ENCODE measurements around the gene ASAP3. TPM values are rescaled to one million over a fixed set of nuclear protein-coding genes. Genes with fewer than 3 reads are reported as not detected.

The ASAP3 gene
- 62.4 and 140 TPM in 2 replicates for total RNA-seq

GRCh38 chr1:23483321-23484252, at the start of gene ASAP3:
ASAP3 (minus strand) TSS chr1:23484179; CDS start chr1:23484133, 46 bp downstream.

DNA sequence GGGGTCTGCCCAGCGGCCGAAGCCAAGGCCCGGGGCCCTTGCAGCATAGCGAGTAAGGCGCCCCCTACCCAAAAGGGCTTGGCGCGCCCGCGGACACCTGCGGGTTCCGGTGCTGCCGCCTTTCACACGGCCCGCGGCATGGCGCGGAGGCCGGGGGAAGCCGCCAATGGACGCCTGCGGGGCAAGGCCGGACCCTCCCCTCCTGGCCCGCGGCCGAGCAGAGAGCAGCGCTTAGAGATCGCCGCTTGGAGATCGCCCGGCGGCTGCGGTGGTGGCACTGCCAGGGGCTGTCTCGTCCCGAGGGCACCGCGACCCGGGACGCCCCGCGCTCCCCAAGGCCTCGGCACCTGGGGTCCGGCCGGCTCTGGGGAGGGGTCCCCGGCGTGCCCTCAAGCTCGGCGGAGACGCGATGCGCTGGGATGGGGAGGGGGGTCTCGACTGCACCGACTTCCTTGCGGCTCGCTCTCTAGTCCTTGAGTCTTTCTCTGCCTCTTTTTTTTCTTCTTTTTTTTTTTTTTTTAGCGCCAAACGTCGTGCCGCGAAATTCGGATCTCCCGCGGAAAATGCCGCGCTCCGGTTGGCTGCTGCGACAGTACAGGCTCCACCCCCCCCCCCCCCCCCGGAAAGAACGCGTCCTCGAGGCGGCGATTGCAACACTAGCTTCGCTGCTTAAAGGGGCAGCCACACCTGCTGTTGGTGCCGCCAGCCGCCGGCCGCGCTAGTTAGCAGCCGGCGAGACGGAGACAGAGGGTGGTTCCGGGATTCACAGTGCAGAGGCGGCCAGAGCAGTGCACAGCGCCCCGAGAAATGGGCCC, 47.0 kb upstream of the ASAP3 start, which contains the start of gene E2F2:
E2F2 (minus strand) TSS at position 487 of the 815 bp plus-strand sequence; CDS start at position 47, 440 bp downstream.

DNA sequence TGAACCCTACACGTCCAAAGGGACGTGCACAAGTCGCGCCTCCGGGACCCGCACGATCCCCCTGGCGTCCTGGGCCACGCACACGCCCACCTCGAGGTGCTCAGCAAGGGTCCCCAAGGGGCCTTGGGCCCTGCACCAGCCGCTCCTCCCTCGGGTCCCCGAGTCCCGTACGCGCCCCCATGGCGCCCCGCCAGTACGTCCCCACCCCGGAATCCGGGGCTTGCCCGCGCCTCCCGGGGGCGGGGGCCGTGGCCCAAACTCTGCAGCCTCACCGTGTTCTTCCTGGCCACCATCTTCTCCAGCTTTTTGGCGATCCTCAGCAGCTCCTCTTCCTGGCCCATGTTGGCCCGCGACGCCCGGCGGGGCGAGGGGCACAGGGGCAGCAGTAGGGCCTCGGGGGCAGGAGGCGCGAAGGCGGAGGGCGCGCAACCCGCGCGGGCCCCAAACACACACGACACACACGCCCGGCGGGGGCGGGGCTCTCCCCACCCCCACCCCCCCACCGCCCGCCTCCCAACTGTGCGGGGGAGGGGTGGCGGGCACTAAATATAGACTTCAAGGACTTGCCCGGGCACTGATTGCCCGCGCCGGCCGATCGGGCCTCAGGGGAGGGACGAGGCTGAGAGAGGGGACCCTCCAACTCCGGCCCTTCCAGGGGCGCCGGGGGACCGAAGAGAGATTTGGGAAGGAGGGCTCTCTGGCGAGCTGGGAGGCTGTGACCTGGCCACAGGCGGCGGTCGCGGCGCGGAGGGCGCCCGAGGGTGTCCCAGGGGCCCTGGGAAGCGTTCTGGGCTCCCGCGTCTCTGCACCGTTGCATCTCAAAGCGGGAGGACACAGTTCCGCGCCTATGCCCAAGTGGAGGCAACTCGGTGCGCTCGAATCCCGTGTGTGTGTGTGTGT, 59.4 kb downstream of the ASAP3 start, which contains the start of gene TCEA3:
TCEA3 (minus strand) TSS at position 456 of the 900 bp plus-strand sequence; CDS start at position 341, 115 bp downstream.

Other genes with a start within 250 kb of the ASAP3 start
- 43.7 and 98.3 TPM in 2 replicates for gene HNRNPR, start 139.9 kb downstream of the ASAP3 start, total RNA-seq
- gene ZNF436, start 114.3 kb downstream of the ASAP3 start, total RNA-seq: 27.3 and 34.6 TPM in 2 replicates
- 9.7 and 36.9 TPM in 2 replicates for gene TCEA3, start 59.4 kb downstream of the ASAP3 start, total RNA-seq
- gene E2F2, start 47.1 kb upstream of the ASAP3 start, total RNA-seq: 0.17 and 2.0 TPM in 2 replicates
- 38.0 and 80.3 TPM in 2 replicates for gene ID3, start 75.3 kb upstream of the ASAP3 start, total RNA-seq
- 750 and 1,055 TPM in 2 replicates for gene RPL11, start 207.6 kb upstream of the ASAP3 start, total RNA-seq